ENCODE data around the gene MMRN2. TPM values are rescaled to one million over a fixed set of nuclear protein-coding genes. Genes with fewer than 3 reads are reported as not detected.
"Not testable (repeated sequence)": the region's sequence is repeated elsewhere in the genome, so short reads cannot be mapped to it uniquely, and the experiment has no call there.

Gene MMRN2
- total RNA-seq, 1 experiment from 2014 or later: 1.7 TPM

GRCh38 chr10:86942441-86943315 is 14.7 kb downstream of the MMRN2 start:
- Histone ChIP-seq H3K27me3 (ENCODE audit: control insufficient read depth, insufficient read depth, low read length) (no peaks in the 10 kb centered on the region), H3K36me3 (replicated peaks; ENCODE audit: control insufficient read depth, insufficient read depth, low read length) (no peaks in the 10 kb centered on the region), H3K4me3 (ENCODE audit: insufficient read depth, low read depth, low read length) (no peak overlapping the region)
- peak; percentile 62 for DNase-seq

- Histone ChIP-seq H3K36me3 (replicated peaks; ENCODE audit: control insufficient read depth, insufficient read depth, low read length) (no peaks in the 10 kb centered on the region), H3K27me3 (ENCODE audit: control insufficient read depth, insufficient read depth, low read length) (no peaks in the 10 kb centered on the region), H3K4me3 (ENCODE audit: insufficient read depth, low read depth, low read length) (no peak overlapping the region)
- no peak for DNase-seq
Observed at GRCh38 chr10:86941991-86942421, 15.4 kb downstream of the MMRN2 start.

GRCh38 chr10:86941426-86941825 is 16.0 kb downstream of the MMRN2 start:
- peaks cover 1% of the 10 kb centered on the region; the same call in 1 of the 2 replicates for H3K36me3 ChIP-seq (replicated peaks; ENCODE audit: control insufficient read depth, insufficient read depth, low read length)
- DNase-seq: no peak
- no peak overlapping the region for H3K4me3 ChIP-seq (ENCODE audit: insufficient read depth, low read depth, low read length)
- no peaks in the 10 kb centered on the region for H3K27me3 ChIP-seq (ENCODE audit: control insufficient read depth, insufficient read depth, low read length)

- Histone ChIP-seq H3K27me3 (ENCODE audit: control insufficient read depth, insufficient read depth, low read length) (no peaks in the 10 kb centered on the region), H3K4me3 (ENCODE audit: insufficient read depth, low read depth, low read length) (no peak overlapping the region), H3K36me3 (replicated peaks; ENCODE audit: control insufficient read depth, insufficient read depth, low read length) (peaks cover 3% of the 10 kb centered on the region; the same call in 1 of the 2 replicates)
- DNase-seq: no peak
Observed at GRCh38 chr10:86940677-86941076, 16.7 kb downstream of the MMRN2 start.

- not testable (repeated sequence) for DNase-seq; H3K27me3 ChIP-seq (ENCODE audit: control insufficient read depth, insufficient read depth, low read length); H3K4me3 ChIP-seq (ENCODE audit: insufficient read depth, low read depth, low read length); H3K36me3 ChIP-seq (replicated peaks; ENCODE audit: control insufficient read depth, insufficient read depth, low read length)
Observed at GRCh38 chr10:86940076-86940475, 17.3 kb downstream of the MMRN2 start.

- no peak for DNase-seq
- peaks cover 3% of the 10 kb centered on the region for H3K36me3 ChIP-seq (replicated peaks; ENCODE audit: control insufficient read depth, insufficient read depth, low read length)
- H3K27me3 ChIP-seq (ENCODE audit: control insufficient read depth, insufficient read depth, low read length): no peaks in the 10 kb centered on the region
- no peak overlapping the region for H3K4me3 ChIP-seq (ENCODE audit: insufficient read depth, low read depth, low read length)
Observed at GRCh38 chr10:86938260-86938659, 19.2 kb downstream of the MMRN2 start.

GRCh38 chr10:86937502-86938154 is 19.8 kb downstream of the MMRN2 start:
- no peaks in the 10 kb centered on the region for H3K27me3 ChIP-seq (ENCODE audit: control insufficient read depth, insufficient read depth, low read length)
- peaks cover 3% of the 10 kb centered on the region for H3K36me3 ChIP-seq (replicated peaks; ENCODE audit: control insufficient read depth, insufficient read depth, low read length)
- no peak for DNase-seq
- H3K4me3 ChIP-seq (ENCODE audit: insufficient read depth, low read depth, low read length): no peak overlapping the region

GRCh38 chr10:86936661-86937501 is 20.5 kb downstream of the MMRN2 start:
- Histone ChIP-seq H3K27me3 (ENCODE audit: control insufficient read depth, insufficient read depth, low read length) (no peaks in the 10 kb centered on the region), H3K36me3 (replicated peaks; ENCODE audit: control insufficient read depth, insufficient read depth, low read length) (peaks cover 3% of the 10 kb centered on the region), H3K4me3 (ENCODE audit: insufficient read depth, low read depth, low read length) (no peak overlapping the region)
- no peak for DNase-seq

GRCh38 chr10:86934162-86934711 is 23.2 kb downstream of the MMRN2 start:
- not testable (repeated sequence) for H3K4me3 ChIP-seq (ENCODE audit: insufficient read depth, low read depth, low read length); DNase-seq
- H3K36me3 ChIP-seq (replicated peaks; ENCODE audit: control insufficient read depth, insufficient read depth, low read length): peaks cover 18% of the 10 kb centered on the region

GRCh38 chr10:86932674-86933073 is 24.7 kb downstream of the MMRN2 start:
- DNase-seq: no peak
- peaks cover 19% of the 10 kb centered on the region for H3K36me3 ChIP-seq (replicated peaks; ENCODE audit: control insufficient read depth, insufficient read depth, low read length)
- H3K4me3 ChIP-seq (ENCODE audit: insufficient read depth, low read depth, low read length): no peak overlapping the region
- H3K27me3 ChIP-seq (ENCODE audit: control insufficient read depth, insufficient read depth, low read length): no peaks in the 10 kb centered on the region

More at GRCh38 chr10:86934162-86934711, 23.2 kb downstream of the MMRN2 start:
- not testable (repeated sequence) for H3K27me3 ChIP-seq (ENCODE audit: control insufficient read depth, insufficient read depth, low read length)

GRCh38 chr10:86931872-86932271 is 25.5 kb downstream of the MMRN2 start:
- DNase-seq: no peak

GRCh38 chr10:86929468-86930380 is 27.7 kb downstream of the MMRN2 start:
- Histone ChIP-seq H3K4me3 (ENCODE audit: insufficient read depth, low read depth, low read length) (no peak overlapping the region), H3K36me3 (replicated peaks; ENCODE audit: control insufficient read depth, insufficient read depth, low read length) (peaks cover 17% of the 10 kb centered on the region), H3K27me3 (ENCODE audit: control insufficient read depth, insufficient read depth, low read length) (no peaks in the 10 kb centered on the region)
- no peak for DNase-seq

More at GRCh38 chr10:86931872-86932271, 25.5 kb downstream of the MMRN2 start:
- Histone ChIP-seq H3K36me3 (replicated peaks; ENCODE audit: control insufficient read depth, insufficient read depth, low read length) (peaks cover 19% of the 10 kb centered on the region), H3K4me3 (ENCODE audit: insufficient read depth, low read depth, low read length) (no peak overlapping the region), H3K27me3 (ENCODE audit: control insufficient read depth, insufficient read depth, low read length) (no peaks in the 10 kb centered on the region)

- peaks cover 28% of the 10 kb centered on the region for H3K36me3 ChIP-seq (replicated peaks; ENCODE audit: control insufficient read depth, insufficient read depth, low read length)
- no peak overlapping the region for H3K4me3 ChIP-seq (ENCODE audit: insufficient read depth, low read depth, low read length)
- DNase-seq: no peak
- no peaks in the 10 kb centered on the region for H3K27me3 ChIP-seq (ENCODE audit: control insufficient read depth, insufficient read depth, low read length)
Observed at GRCh38 chr10:86922553-86922961, 34.9 kb downstream of the MMRN2 start.
